Suprapubic skin (tissue), 3 donors: Measurements from ENCODE around the gene ITPA.

Experiments used
- POLR2A ChIP-seq, 2 donors: fragments of 450-650 bp; IDR thresholded peaks; one replicate each; pipeline ENCODE4 v1.6.1; 2017; ENCODE audit warnings: antibody characterized with exemption in 2 of 2, mild to moderate bottlenecking in 2 of 2, moderate library complexity in 2 of 2
- TF ChIP-seq, protein P1 (sequence below), 2 donors: fragments of 200-600 bp in 1 of 2; fragments of 450-650 bp in 1 of 2; sonication (generic) in 1 of 2; IDR thresholded peaks; one replicate each; pipeline ENCODE4 v1.5.1; 2016 to 2019; ENCODE audit warnings: antibody characterized with exemption in 2 of 2, mild to moderate bottlenecking in 1 of 2, moderate library complexity in 1 of 2

DNA sequence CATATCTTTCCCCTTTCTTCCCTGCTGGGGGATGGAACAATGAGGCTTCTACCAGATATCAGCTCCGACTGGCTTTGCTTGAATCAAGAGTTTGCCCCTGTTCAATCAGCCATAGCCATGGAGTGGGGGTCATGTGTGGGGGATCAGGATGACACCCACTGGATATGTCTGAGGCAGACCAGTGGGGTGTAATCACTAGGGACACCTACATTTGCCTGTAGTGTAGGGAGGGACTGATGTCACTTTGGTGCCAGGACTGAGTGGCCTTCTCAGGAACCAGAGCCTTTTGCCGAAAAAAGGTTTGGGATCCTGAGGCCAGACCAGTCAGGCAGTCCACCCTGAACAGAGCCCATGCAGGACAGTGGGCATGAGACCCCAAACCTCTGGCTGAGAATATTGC, 1.0 kb downstream of the ITPA start:
- TF ChIP-seq, protein P1, sequence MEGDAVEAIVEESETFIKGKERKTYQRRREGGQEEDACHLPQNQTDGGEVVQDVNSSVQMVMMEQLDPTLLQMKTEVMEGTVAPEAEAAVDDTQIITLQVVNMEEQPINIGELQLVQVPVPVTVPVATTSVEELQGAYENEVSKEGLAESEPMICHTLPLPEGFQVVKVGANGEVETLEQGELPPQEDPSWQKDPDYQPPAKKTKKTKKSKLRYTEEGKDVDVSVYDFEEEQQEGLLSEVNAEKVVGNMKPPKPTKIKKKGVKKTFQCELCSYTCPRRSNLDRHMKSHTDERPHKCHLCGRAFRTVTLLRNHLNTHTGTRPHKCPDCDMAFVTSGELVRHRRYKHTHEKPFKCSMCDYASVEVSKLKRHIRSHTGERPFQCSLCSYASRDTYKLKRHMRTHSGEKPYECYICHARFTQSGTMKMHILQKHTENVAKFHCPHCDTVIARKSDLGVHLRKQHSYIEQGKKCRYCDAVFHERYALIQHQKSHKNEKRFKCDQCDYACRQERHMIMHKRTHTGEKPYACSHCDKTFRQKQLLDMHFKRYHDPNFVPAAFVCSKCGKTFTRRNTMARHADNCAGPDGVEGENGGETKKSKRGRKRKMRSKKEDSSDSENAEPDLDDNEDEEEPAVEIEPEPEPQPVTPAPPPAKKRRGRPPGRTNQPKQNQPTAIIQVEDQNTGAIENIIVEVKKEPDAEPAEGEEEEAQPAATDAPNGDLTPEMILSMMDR (IDR thresholded peaks at IDR 0.05), result no peak
- TF ChIP-seq POLR2A (IDR thresholded peaks at IDR 0.05), result no peak
